Rectal smooth muscle tissue (tissue), 1 donor: ENCODE results near the gene MMGT1.

Source experiments
- H3K27ac ChIP-seq: one replicate; pipeline ENCODE4 v1.7.0; 2013; ENCODE audit warnings: low read depth, low read length, inconsistent platforms
- H3K27me3 ChIP-seq: one replicate; pipeline ENCODE4 v1.7.0; 2013; ENCODE audit warnings: low read length; ENCODE audit not compliant: control insufficient read depth, insufficient read depth
- H3K36me3 ChIP-seq: one replicate; pipeline ENCODE4 v1.7.0; 2013; ENCODE audit warnings: low read length; ENCODE audit not compliant: control insufficient read depth, insufficient read depth
- H3K4me1 ChIP-seq: one replicate; pipeline ENCODE4 v1.7.0; 2013; ENCODE audit warnings: low read length; ENCODE audit not compliant: control insufficient read depth, insufficient read depth
- H3K4me3 ChIP-seq: one replicate; pipeline ENCODE4 v1.7.0; 2013; ENCODE audit warnings: low read length
- H3K9ac ChIP-seq: one replicate; pipeline ENCODE4 v1.7.0; 2013; ENCODE audit warnings: low read length

MMGT1 gene

DNA sequence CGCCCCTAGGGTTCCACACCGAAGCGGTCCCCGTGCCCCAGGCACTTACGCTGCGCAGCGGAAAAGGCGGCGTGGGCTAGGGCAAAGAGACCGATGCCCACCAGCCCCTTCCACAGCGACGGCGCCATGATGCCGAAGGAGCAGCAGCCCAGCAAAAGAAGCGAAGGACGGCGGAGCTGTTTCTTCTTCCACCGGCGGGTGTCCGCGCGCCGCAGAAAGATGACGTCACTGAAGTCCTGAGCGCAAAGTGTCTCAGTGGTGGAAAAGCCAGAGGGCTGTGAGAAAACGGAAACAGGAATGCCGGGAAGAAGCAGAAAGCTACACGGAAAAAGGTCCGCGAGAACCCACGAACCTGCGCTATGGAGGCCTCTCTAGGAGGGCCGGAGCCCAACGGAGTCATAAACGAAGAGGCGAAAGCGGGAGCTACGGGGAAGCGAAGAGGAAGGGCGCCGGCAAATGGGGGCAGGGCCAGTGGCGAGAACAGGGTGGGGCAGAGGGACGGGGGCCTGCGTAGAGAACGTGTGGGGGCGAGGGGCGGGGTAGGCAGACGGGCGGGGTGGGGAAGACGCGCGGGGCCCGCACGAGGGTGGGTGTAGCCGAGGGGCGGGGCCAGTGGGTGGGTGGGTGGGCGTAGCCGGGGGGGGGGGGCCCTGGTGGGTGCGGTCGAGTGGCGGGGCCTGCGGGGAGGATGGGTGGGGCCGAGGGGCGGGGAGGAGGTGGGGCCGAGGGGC is at the start of gene MMGT1:
Gene MMGT1, minus strand, starts transcription at position 441 of the 731 bp plus-strand sequence. Its CDS starts 313 bp downstream, at position 128.
- Histone ChIP-seq H3K36me3 (no peaks in the 10 kb centered on the region), H3K4me3 (peak within 1 kb of the TSS; percentile 60), H3K27ac (peak within 1 kb of the TSS; percentile 95), H3K4me1 (no peaks in the 10 kb centered on the region), H3K9ac (peak within 1 kb of the TSS; percentile 81), H3K27me3 (no peaks in the 10 kb centered on the region)

DNA sequence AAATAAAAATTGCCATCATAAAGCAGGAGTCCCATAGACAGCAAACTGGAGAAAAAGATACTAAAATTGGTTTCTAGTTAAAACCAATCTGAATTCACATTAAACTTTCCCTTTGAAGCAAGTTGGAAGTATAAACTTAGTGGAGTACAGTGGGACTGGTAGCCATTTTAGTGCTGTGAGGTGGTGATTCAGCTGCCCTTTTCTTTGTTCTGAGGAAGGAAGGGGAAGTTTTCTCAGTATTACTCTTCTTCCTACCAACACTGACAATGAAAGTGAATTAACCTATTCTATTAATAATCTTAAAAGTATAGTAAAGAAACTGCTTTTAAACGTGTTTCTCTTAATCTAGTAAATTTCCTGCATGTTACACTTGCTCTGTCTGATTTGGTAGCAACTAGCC is 48.1 kb upstream of the MMGT1 start:
- Histone ChIP-seq H3K4me3 (no peak overlapping the region), H3K36me3 (no peaks in the 10 kb centered on the region), H3K4me1 (no peaks in the 10 kb centered on the region), H3K9ac (no peak overlapping the region), H3K27me3 (no peaks in the 10 kb centered on the region), H3K27ac (no peak overlapping the region)

DNA sequence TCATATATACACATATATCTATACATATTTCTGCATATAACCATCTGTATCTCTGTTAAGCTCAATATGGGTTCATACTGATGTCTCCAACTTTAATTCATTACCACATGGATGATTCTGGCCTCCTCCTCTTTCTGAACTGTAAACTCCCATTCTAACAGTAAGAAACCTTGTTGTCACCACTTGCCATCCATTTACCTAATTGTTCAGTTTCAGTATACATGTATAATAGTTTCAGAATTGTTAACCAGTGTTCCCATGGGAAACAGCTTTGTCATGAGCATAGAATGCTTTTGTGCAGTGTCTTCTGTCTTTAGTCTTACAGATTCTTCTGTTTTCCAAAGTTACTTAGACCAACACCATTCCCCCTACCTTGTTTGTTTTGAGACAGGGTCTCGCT is 47.4 kb upstream of the MMGT1 start:
- Histone ChIP-seq H3K9ac (no peak overlapping the region), H3K4me1 (no peaks in the 10 kb centered on the region), H3K4me3 (no peak overlapping the region), H3K27me3 (no peaks in the 10 kb centered on the region), H3K27ac (no peak overlapping the region), H3K36me3 (no peaks in the 10 kb centered on the region)

DNA sequence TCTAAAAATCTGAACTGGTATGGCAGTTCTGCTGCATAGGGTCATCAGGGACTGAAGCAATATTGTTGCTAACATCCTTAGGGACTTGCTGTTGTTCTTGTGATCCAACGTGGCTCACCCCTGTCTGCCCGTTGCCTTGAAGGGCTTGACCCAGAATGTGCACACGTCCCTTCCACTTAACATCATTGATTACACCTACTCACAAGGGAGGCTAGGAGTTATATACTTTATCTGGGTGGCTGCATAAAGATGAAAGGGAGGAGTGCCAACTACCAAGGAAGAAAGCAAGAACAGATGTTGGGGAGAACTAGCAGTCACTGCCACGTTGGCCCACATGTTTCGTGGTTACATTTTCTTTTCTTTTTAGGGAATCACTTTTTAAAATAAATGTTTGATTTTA is 45.4 kb upstream of the MMGT1 start:
- no peaks in the 10 kb centered on the region for H3K27me3 ChIP-seq
- no peaks in the 10 kb centered on the region for H3K36me3 ChIP-seq
- no peak overlapping the region for H3K4me3 ChIP-seq
- no peak overlapping the region for H3K27ac ChIP-seq
- no peak overlapping the region for H3K9ac ChIP-seq
- no peaks in the 10 kb centered on the region for H3K4me1 ChIP-seq

DNA sequence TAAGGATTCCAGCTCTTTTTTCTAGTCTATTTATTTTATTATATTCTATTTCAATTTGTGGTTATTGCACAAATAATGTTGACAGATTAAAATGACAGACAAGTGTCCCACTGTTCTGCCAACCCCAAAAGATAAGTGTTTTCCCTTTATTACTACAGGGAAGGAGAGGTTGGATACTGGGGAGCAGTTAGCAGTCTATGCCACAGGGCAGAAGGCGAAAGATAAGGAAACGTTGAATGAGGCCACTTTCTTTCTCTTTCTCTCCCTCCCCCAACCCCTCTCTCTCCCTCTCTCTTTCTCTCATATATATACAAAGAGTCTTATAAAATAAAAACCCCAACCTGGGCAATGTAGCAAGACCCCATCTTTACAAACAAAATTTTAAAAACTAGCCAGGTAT is 43.1 kb upstream of the MMGT1 start:
- H3K4me3 ChIP-seq, result no peak overlapping the region
- no peaks in the 10 kb centered on the region for H3K4me1 ChIP-seq
- no peak overlapping the region for H3K9ac ChIP-seq
- no peaks in the 10 kb centered on the region for H3K27me3 ChIP-seq
- H3K36me3 ChIP-seq, result no peaks in the 10 kb centered on the region
- H3K27ac ChIP-seq, result no peak overlapping the region

DNA sequence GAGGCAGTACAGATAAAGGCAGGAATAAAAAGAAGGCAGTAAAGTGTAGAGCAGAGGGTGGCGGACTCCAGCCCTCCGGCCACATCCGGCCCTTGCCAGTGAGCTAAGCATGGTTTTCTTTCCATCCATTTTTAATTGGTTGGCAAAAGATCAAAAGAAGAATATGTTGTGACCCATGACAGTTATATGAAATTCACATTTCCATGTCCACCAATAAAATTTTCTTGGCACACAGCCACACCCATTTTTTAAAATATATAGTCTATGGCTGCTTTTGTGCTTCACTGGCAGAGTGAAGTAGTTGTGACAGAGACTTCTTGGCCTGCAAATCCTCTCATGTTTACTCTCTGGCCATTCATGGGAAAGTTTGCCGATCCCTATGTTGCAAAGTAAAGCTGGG is 41.2 kb upstream of the MMGT1 start:
- no peaks in the 10 kb centered on the region for H3K36me3 ChIP-seq
- H3K4me1 ChIP-seq, result no peaks in the 10 kb centered on the region
- no peak overlapping the region for H3K4me3 ChIP-seq
- no peak overlapping the region for H3K27ac ChIP-seq
- no peaks in the 10 kb centered on the region for H3K27me3 ChIP-seq
- H3K9ac ChIP-seq, result no peak overlapping the region

DNA sequence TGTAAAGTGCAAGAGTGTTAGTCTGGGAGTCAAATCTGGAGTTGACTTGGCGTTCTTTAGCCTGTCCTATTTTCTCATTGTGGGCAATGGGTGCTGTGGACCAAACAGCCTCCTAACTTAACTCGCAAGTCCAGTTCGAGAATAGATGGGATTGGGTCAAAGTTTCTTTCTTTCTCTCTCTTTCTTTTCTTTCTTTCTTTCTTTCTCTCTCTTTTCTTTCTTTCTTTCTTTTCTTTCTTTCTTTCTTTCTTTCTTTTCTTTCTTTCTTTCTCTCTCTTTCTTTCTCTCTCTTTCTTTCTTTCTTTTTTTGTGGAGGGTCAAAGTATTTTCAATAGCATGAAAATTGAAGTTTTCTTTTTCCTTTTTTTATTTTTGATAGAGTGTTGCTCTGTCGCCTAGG is 14.5 kb upstream of the MMGT1 start:
- no peaks in the 10 kb centered on the region for H3K36me3 ChIP-seq

DNA sequence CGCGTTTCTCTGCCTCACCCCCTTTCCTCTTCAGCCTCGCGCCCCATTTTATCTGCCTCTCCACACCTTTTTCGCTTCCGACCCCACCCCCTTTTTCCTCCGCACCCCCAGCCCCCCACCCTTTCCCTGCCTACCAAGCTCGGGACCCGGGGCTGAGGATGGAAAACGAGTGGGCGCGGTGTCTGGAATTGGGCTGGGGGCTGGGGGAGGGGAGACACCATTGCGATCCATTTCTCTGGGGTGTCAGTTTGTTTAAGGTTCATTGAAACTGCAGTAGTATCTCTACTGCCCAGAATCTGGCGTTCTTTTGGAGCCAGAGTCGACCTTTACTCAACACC is 12.2 kb upstream of the MMGT1 start:
- Histone ChIP-seq H3K4me3 (peak overlapping the region; percentile 66), H3K9ac (peak overlapping the region; percentile 49), H3K27ac (no peak overlapping the region), H3K4me1 (no peaks in the 10 kb centered on the region), H3K27me3 (peaks cover 2% of the 10 kb centered on the region), H3K36me3 (no peaks in the 10 kb centered on the region)

More for the DNA sequence above, 14.5 kb upstream of the MMGT1 start:
- no peak overlapping the region for H3K27ac ChIP-seq
- H3K4me1 ChIP-seq, result no peaks in the 10 kb centered on the region
- no peaks in the 10 kb centered on the region for H3K27me3 ChIP-seq
- H3K4me3 ChIP-seq, result no peak overlapping the region
- no peak overlapping the region for H3K9ac ChIP-seq

DNA sequence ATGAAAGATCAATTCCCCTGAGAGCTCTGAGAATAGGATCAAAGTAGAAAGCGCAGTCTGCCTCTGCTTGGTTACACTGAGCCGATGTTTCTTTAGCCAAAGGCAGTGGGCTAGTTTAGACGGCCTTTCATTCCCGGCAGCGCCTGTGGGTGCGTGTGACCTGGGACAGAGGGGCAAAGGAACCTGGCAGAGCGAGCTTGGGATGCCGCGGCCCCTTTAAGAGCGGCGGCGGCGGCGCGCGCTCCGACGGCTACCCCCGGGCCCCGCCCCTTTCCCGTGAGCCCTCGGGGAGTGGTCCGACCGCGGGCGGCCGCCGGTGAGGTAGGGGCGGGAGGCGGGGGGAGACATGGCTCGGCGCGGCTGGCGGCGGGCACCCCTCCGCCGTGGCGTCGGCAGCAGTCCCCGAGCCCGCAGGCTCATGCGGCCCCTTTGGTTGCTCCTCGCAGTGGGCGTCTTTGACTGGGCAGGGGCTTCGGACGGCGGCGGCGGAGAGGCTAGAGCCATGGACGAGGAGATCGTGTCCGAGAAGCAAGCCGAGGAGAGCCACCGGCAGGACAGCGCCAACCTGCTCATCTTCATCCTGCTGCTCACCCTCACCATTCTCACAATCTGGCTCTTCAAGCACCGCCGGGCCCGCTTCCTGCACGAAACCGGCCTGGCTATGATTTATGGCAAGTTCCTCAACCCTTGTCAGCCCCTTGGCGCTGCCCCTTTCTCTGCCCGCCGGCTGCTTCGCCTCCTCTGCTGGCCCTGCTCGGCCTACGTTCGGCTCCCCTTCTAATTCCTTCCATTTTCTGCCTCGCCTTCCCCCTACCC is 11.6 kb upstream of the MMGT1 start, which contains the start of gene SLC9A6:
Gene SLC9A6, plus strand, starts transcription at position 279 of the 816 bp plus-strand sequence. Its CDS starts 224 bp downstream, at position 503.
- Histone ChIP-seq H3K4me1 (no peaks in the 10 kb centered on the region), H3K27me3 (peaks cover 3% of the 10 kb centered on the region), H3K27ac (peak within 1 kb of the TSS; percentile 67), H3K4me3 (peak within 1 kb of the TSS; percentile 66), H3K36me3 (no peaks in the 10 kb centered on the region), H3K9ac (peak within 1 kb of the TSS; percentile 66)

DNA sequence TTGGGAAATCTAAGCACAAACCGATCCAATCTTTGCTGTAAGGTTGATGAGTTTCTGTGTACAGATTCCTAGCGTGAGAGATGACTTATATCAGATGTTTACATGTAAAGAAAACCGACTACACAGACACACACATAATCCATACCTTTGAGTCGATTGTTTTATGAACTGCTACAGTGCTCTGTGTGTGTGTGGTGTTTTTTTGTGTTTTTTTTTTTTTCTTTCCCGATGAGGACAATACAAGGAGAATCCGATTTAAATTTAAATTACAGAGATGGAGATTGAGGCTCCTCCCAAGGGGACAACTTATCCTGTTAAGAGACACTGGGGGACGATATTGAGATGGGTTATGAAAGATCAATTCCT is 11.0 kb upstream of the MMGT1 start:
- H3K27me3 ChIP-seq, result peaks cover 3% of the 10 kb centered on the region
- no peaks in the 10 kb centered on the region for H3K36me3 ChIP-seq
- no peaks in the 10 kb centered on the region for H3K4me1 ChIP-seq
- H3K4me3 ChIP-seq, result peak overlapping the region; percentile 66
- peak overlapping the region; percentile 59 for H3K27ac ChIP-seq
- H3K9ac ChIP-seq, result peak overlapping the region; percentile 66

DNA sequence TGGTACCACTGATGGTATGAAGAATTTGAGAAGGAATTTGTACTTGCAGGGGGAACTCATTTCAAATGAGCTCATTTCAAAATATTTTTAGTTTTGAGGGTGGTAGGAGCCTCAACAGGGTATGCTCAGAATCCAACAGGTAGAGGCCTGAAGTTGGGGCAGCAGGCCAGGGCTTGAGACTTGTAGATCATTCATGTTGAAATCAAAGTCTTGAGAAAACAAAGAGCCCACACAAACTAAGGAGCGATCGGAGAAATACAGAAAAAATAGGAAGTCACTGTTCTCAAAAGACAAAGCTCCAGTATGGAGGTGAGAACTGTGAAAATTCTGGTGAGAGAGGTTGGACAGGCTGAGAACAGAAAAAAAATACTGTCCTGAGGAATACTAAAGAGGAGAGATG is 10.5 kb upstream of the MMGT1 start:
- Histone ChIP-seq H3K36me3 (no peaks in the 10 kb centered on the region), H3K27ac (no peak overlapping the region), H3K4me1 (no peaks in the 10 kb centered on the region), H3K9ac (no peak overlapping the region), H3K27me3 (peaks cover 3% of the 10 kb centered on the region), H3K4me3 (no peak overlapping the region)

DNA sequence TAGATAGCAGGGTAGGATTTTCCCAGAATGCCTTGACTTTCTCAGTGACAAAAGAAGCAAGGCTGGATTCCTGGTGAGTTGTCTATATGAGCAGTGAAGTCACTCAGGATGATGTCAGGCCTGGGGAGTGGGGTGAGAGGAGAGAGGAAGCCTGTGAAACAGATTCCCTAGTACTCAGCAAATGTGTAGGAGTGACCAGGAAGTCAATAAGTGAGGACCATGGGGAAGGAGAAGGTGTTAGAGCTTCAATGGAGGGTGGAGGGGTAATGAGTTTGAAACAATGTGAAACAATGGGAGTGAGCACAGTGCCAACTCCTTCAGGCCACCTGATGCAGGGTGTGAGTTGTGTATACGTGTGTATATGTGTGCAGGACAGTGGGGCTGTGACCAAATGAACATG is 9.1 kb upstream of the MMGT1 start:
- Histone ChIP-seq H3K9ac (no peak overlapping the region), H3K4me1 (no peaks in the 10 kb centered on the region), H3K36me3 (no peaks in the 10 kb centered on the region), H3K27ac (no peak overlapping the region), H3K4me3 (no peak overlapping the region), H3K27me3 (peaks cover 3% of the 10 kb centered on the region)

DNA sequence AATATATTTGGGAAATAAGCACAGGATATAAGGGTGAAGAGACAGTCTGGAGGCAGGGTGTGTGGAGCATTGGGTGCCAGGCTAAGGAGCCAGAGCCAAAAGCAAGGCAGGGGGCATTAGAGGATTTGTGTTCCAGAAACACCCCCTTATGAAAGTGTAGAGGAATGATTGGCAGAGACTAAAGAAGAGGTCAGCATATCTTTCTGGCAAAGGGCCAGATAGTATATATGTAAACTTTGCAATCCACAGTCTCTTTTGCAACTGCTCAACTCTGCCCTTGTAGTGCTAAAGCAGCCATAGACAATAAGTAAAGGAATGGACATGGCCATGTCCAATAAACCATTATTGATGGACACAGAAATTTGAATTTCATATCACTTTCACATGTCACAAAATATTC is 7.9 kb upstream of the MMGT1 start:
- Histone ChIP-seq H3K4me1 (no peaks in the 10 kb centered on the region), H3K4me3 (no peak overlapping the region), H3K27me3 (peaks cover 3% of the 10 kb centered on the region), H3K27ac (no peak overlapping the region), H3K36me3 (no peaks in the 10 kb centered on the region), H3K9ac (no peak overlapping the region)
